UCSD-AML1 (cell line): Measurements from ENCODE around the gene AKAP7.
"Not testable (repeated sequence)": the region's sequence is repeated elsewhere in the genome, so short reads cannot be mapped to it uniquely, and the experiment has no call there.

Experiments
- DNase-seq: peaks from one replicate; lab custom pipeline; 2025; ENCODE audit not compliant: unreplicated experiment; lab: John Stamatoyannopoulos, UW

The AKAP7 gene

GRCh38 chr6:131250936-131251335 lies 115.7 kb downstream of the AKAP7 start:
- DNase-seq = no peak

- DNase-seq = no peak
These were observed 116.4 kb downstream of the AKAP7 start for GRCh38 chr6:131251590-131252199.

GRCh38 chr6:131255434-131255833 lies 120.2 kb downstream of the AKAP7 start:
- no peak for DNase-seq

GRCh38 chr6:131255911-131256310 lies 120.6 kb downstream of the AKAP7 start:
- DNase-seq = no peak

GRCh38 chr6:131257104-131257503 lies 121.8 kb downstream of the AKAP7 start:
- no peak for DNase-seq

GRCh38 chr6:131258010-131258652 lies 122.9 kb downstream of the AKAP7 start:
- no peak for DNase-seq

- DNase-seq = no peak
These were observed 123.7 kb downstream of the AKAP7 start for GRCh38 chr6:131258816-131259476.

- DNase-seq = not testable (repeated sequence)
These were observed 125.7 kb downstream of the AKAP7 start for GRCh38 chr6:131260960-131261359.

- no peak for DNase-seq
These were observed 126.8 kb downstream of the AKAP7 start for GRCh38 chr6:131262060-131262459.

GRCh38 chr6:131265939-131266338 lies 130.7 kb downstream of the AKAP7 start:
- no peak for DNase-seq

- no peak for DNase-seq
These were observed 133.0 kb downstream of the AKAP7 start for GRCh38 chr6:131268303-131268702.

GRCh38 chr6:131269565-131270391 lies 134.5 kb downstream of the AKAP7 start:
- no peak for DNase-seq

- no peak for DNase-seq
These were observed 135.3 kb downstream of the AKAP7 start for GRCh38 chr6:131270534-131270933.

- no peak for DNase-seq
These were observed 140.0 kb downstream of the AKAP7 start for GRCh38 chr6:131275273-131275672.

- no peak for DNase-seq
These were observed 142.3 kb downstream of the AKAP7 start for GRCh38 chr6:131277591-131277990.

- DNase-seq = peak; percentile 77
These were observed 146.4 kb downstream of the AKAP7 start for GRCh38 chr6:131281471-131282270.

- no peak for DNase-seq
These were observed 147.1 kb downstream of the AKAP7 start for GRCh38 chr6:131282365-131282764.

- DNase-seq = no peak
These were observed 148.4 kb downstream of the AKAP7 start for GRCh38 chr6:131283466-131284175.

GRCh38 chr6:131285548-131285947 lies 150.3 kb downstream of the AKAP7 start:
- no peak for DNase-seq

- no peak for DNase-seq
These were observed 151.3 kb downstream of the AKAP7 start for GRCh38 chr6:131286469-131287040.
